HCT116 (cell line): ENCODE measurements around the gene DHRS2. TPM values are rescaled to one million over a fixed set of nuclear protein-coding genes. Genes with fewer than 3 reads are reported as not detected.

Experiments
- ATAC-seq: fragments of 200-7000 bp; cut with Tn5 transposase; 2 replicates; pipeline ENCODE4 v1.9.1; 2020; ENCODE audit warnings: mild to moderate bottlenecking, moderate library complexity
- BruUV-seq: library from RNA; stranded (reverse); fragments of 400-500 nt; replicated peaks from 2 replicates; lab custom pipeline; 2021; lab: Mats Ljungman, UMichigan
- CTCF ChIA-PET: fragments of 300-600 bp; sonication (Branson Sonifier 250); formaldehyde crosslinking; loops from one replicate; lab custom pipeline; 2021; ENCODE audit warnings: antibody characterized with exemption; lab: Charles Lee
- POLR2A ChIA-PET: fragments of 300-600, 350-600 bp; sonication (Branson Sonifier 250); formaldehyde crosslinking; loops from one replicate; lab custom pipeline; 2021; ENCODE audit warnings: antibody characterized with exemption; lab: Charles Lee
- RAD21 ChIA-PET, 2 experiments: fragments of 300-600 bp; sonication (Branson Sonifier 250); formaldehyde crosslinking; loops; one replicate each; lab custom pipeline; 2023; ENCODE audit warnings: low total read pairs in 2 of 2; ENCODE audit not compliant: uncharacterized antibody in 2 of 2, unreplicated experiment in 2 of 2, low non-redundant PET in 1 of 2; lab: Charles Lee
- DNase-seq: peaks from one replicate; pipeline ENCODE4 v3.0.0-alpha.2; 2010; ENCODE audit warnings: low read depth, low spot score
- H2AFZ ChIP-seq: fragments of 200-600 bp; shearing (Covaris generic), sonication (generic); 2 replicates; pipeline ENCODE4 v1.6.1; 2017; ENCODE audit warnings: low read depth, mixed run types, mixed read lengths, antibody characterized with exemption, low read length; ENCODE audit not compliant: poor library complexity, severe bottlenecking
- H3K27ac ChIP-seq: 2 replicates; pipeline ENCODE4 v1.5.1; 2012; ENCODE audit warnings: low read depth, low read length
- H3K27me3 ChIP-seq: fragments of 200-600 bp; sonication (generic); 2 replicates; pipeline ENCODE4 v1.6.1; 2016; ENCODE audit warnings: mixed run types, low read length, mixed read lengths; ENCODE audit not compliant: insufficient read depth
- H3K36me3 ChIP-seq, 2 experiments: fragments of 200-500 bp in 1 of 2; fragments of 200-600 bp in 1 of 2; sonication (Bioruptor generic) in 1 of 2; sonication (generic) in 1 of 2; 2 replicates each; pipeline versions ENCODE4 v1.5.1 to v1.6.1; 2014 to 2016; ENCODE audit warnings: low read length in 2 of 2, inconsistent platforms in 1 of 2, mixed read lengths in 1 of 2, mixed run types in 1 of 2; ENCODE audit not compliant: insufficient read depth in 2 of 2, control insufficient read depth in 1 of 2
- H3K4me1 ChIP-seq, 2 experiments: fragments of 200-600 bp in 1 of 2; sonication (generic) in 1 of 2; 2 replicates each; pipeline versions ENCODE4 v1.5.1 to v1.6.1; 2012 to 2017; ENCODE audit warnings: low read length in 2 of 2, inconsistent platforms in 1 of 2, mild to moderate bottlenecking in 1 of 2, mixed read lengths in 1 of 2, mixed run types in 1 of 2, moderate library complexity in 1 of 2; ENCODE audit not compliant: insufficient read depth in 2 of 2, control insufficient read depth in 1 of 2
- H3K4me2 ChIP-seq: fragments of 200-600 bp; sonication (generic); 2 replicates; pipeline ENCODE4 v1.6.1; 2017; ENCODE audit warnings: mixed run types, low read length, mixed read lengths
- H3K4me3 ChIP-seq, 2 experiments: fragments of 200-600 bp in 1 of 2; sonication (generic) in 1 of 2; replicated peaks in 1 of 2; 2 replicates each; pipeline ENCODE4 v1.5.1; 2011 to 2016; ENCODE audit warnings: low read length in 2 of 2, control low read depth in 1 of 2, low read depth in 1 of 2, mild to moderate bottlenecking in 1 of 2, mixed read lengths in 1 of 2, mixed run types in 1 of 2
- H3K79me2 ChIP-seq: fragments of 200-600 bp; sonication (generic); 2 replicates; pipeline ENCODE4 v1.6.1; 2017; ENCODE audit warnings: mild to moderate bottlenecking, mixed run types, low read length, moderate library complexity, mixed read lengths; ENCODE audit not compliant: insufficient read depth
- H3K9ac ChIP-seq: fragments of 200-600 bp; sonication (generic); 2 replicates; pipeline ENCODE4 v1.6.1; 2016; ENCODE audit warnings: low read length, mixed read lengths
- H3K9me2 ChIP-seq: fragments of 200-600 bp; sonication (generic), shearing (Covaris generic); 2 replicates; pipeline ENCODE4 v1.6.1; 2017; ENCODE audit warnings: mixed run types, mild to moderate bottlenecking, moderate library complexity; ENCODE audit not compliant: insufficient read depth
- H3K9me3 ChIP-seq, 2 experiments: fragments of 200-500 bp in 1 of 2; fragments of 200-600 bp in 1 of 2; sonication (Bioruptor generic) in 1 of 2; sonication (generic) in 1 of 2; 2 replicates each; pipeline ENCODE4 v1.6.1; 2014 to 2017; ENCODE audit warnings: low read length in 2 of 2, mixed read lengths in 2 of 2, inconsistent platforms in 1 of 2, low read depth in 1 of 2, mild to moderate bottlenecking in 1 of 2, mixed run types in 1 of 2, moderate library complexity in 1 of 2; ENCODE audit not compliant: control insufficient read depth in 1 of 2, insufficient read depth in 1 of 2
- H4K20me1 ChIP-seq: fragments of 200-600 bp; sonication (generic), shearing (Covaris generic); 2 replicates; pipeline ENCODE4 v1.6.1; 2017; ENCODE audit warnings: mixed run types, mild to moderate bottlenecking, moderate library complexity; ENCODE audit not compliant: insufficient read depth
- ATF3 ChIP-seq: IDR thresholded peaks from 2 replicates; pipeline ENCODE4 v1.6.1; 2012
- CEBPB ChIP-seq: IDR thresholded peaks from 2 replicates; pipeline ENCODE4 v1.6.1; 2012; ENCODE audit warnings: low read depth
- CTCF ChIP-seq, 3 experiments: fragments of 200-600 bp in 1 of 3; sonication (generic) in 1 of 3; IDR thresholded peaks in 2 of 3; conservative IDR thresholded peaks in 1 of 3; 2 replicates each; pipeline ENCODE4 v1.5.1; 2012 to 2017; ENCODE audit warnings: low read depth in 2 of 3, low read length in 2 of 3, antibody characterized with exemption in 1 of 3, borderline replicate concordance in 1 of 3, control low read depth in 1 of 3, mild to moderate bottlenecking in 1 of 3, mixed read lengths in 1 of 3, mixed run types in 1 of 3, moderate library complexity in 1 of 3; ENCODE audit not compliant: insufficient read depth in 1 of 3
- EGR1 ChIP-seq: IDR thresholded peaks from 2 replicates; pipeline ENCODE4 v1.6.1; 2012; ENCODE audit warnings: low read depth
- EZH2 ChIP-seq: fragments of 200-600 bp; sonication (generic); IDR thresholded peaks from 2 replicates; pipeline ENCODE4 v1.6.1; 2017; ENCODE audit warnings: antibody characterized with exemption, mixed run types
- EZH2phosphoT487 ChIP-seq: fragments of 200-600 bp; IDR thresholded peaks from 2 replicates; pipeline ENCODE4 v1.6.1; 2018; ENCODE audit warnings: antibody characterized with exemption, borderline replicate concordance
- FOSL1 ChIP-seq: IDR thresholded peaks from 2 replicates; pipeline ENCODE4 v1.6.1; 2012; ENCODE audit warnings: low read depth
- JUND ChIP-seq: IDR thresholded peaks from 2 replicates; pipeline ENCODE4 v1.6.1; 2012
- POLR2A ChIP-seq: IDR thresholded peaks from 2 replicates; pipeline ENCODE4 v1.7.0; 2011; ENCODE audit warnings: borderline replicate concordance; ENCODE audit not compliant: insufficient read depth, insufficient read length; ENCODE audit errors: extremely low read depth
- RAD21 ChIP-seq: IDR thresholded peaks from 2 replicates; pipeline ENCODE4 v1.6.1; 2012; ENCODE audit warnings: low read depth, mild to moderate bottlenecking
- SIN3A ChIP-seq: IDR thresholded peaks from 2 replicates; pipeline ENCODE4 v1.6.1; 2012; ENCODE audit warnings: low read depth
- SP1 ChIP-seq: IDR thresholded peaks from 2 replicates; pipeline ENCODE4 v1.6.1; 2012; ENCODE audit warnings: low read depth
- SRF ChIP-seq: IDR thresholded peaks from 2 replicates; pipeline ENCODE4 v1.6.1; 2012; ENCODE audit warnings: low read depth
- TCF7L2 ChIP-seq: IDR thresholded peaks from 2 replicates; pipeline ENCODE4 v1.7.0; 2011; ENCODE audit warnings: borderline replicate concordance, inconsistent platforms; ENCODE audit not compliant: insufficient read depth, insufficient read length; ENCODE audit errors: extremely low read depth
- YY1 ChIP-seq: IDR thresholded peaks from 2 replicates; pipeline ENCODE4 v1.6.1; 2011; ENCODE audit warnings: low read length, low read depth, moderate library complexity, mild to moderate bottlenecking; ENCODE audit not compliant: insufficient replicate concordance; ENCODE audit errors: extremely low read depth
- ZFX ChIP-seq: fragments of 450-650 bp; IDR thresholded peaks from 2 replicates; pipeline ENCODE4 v1.6.1; 2017
- ZNF274 ChIP-seq: fragments of 200-500 bp; sonication (Bioruptor generic); IDR thresholded peaks from 2 replicates; pipeline ENCODE4 v1.6.1; 2014; ENCODE audit warnings: mild to moderate bottlenecking, low read depth, low read length, inconsistent platforms
- intact Hi-C: fragments of 100-400 bp; cut with micrococcal nuclease; formaldehyde crosslinking; loops from 2 replicates; pipeline ENCODE4 v1.10.0; 2022
- total RNA-seq: library from RNA; stranded (reverse); gene quantifications from one replicate; pipeline ENCODE4 v1.2.1, GENCODE V29; 2021; ENCODE audit not compliant: unreplicated experiment
- TF ChIP-seq, protein P1 (sequence below): IDR thresholded peaks from 2 replicates; pipeline ENCODE4 v1.6.1; 2012

DHRS2 gene
- total RNA-seq, 1 experiment from 2014 or later = 10.0 TPM

DNA sequence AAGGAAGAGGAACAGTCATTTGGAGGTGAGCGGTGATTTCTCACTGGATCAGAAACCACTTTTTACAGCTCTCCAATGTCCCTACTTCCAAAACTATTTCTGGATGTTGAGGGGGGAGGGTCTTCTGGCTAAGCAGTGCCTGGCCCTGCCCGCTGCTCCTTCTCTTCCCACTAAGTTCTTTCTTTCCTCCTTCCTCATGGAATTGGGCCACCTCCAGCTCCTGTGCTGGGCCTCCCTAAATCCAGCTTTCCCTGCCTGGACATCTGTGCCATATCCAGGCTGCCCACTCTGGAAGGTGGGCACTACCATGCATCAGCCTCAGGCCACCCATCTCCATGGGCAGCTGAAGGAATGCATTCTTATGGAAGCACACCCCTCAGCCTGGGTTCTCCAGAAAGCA lies 11.5 kb downstream of the DHRS2 start:
- H3K9me2 ChIP-seq = no peaks in the 10 kb centered on the region
- RAD21 ChIA-PET = no interaction called here
- H3K27me3 ChIP-seq = no peaks in the 10 kb centered on the region
- no peak overlapping the region for H3K4me3 ChIP-seq
- H3K36me3 ChIP-seq = no peaks in the 10 kb centered on the region
- H3K9ac ChIP-seq = no peak overlapping the region
- ATAC-seq = no peak
- intact Hi-C loops = no loop called here
- H3K27ac ChIP-seq = no peak overlapping the region
- TF ChIP-seq YY1 = no peak
- no peak for TF ChIP-seq RAD21
- no peak for TF ChIP-seq EGR1
- no peak for TF ChIP-seq EZH2phosphoT487
- no peak for TF ChIP-seq SRF
- TF ChIP-seq, protein P1, sequence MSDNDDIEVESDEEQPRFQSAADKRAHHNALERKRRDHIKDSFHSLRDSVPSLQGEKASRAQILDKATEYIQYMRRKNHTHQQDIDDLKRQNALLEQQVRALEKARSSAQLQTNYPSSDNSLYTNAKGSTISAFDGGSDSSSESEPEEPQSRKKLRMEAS = no peak
- TF ChIP-seq EZH2 = no peak
- no peak for TF ChIP-seq JUND
- TF ChIP-seq ATF3 = no peak
- no peak for TF ChIP-seq CEBPB
- TF ChIP-seq FOSL1 = no peak
- TF ChIP-seq SP1 = no peak
- TF ChIP-seq TCF7L2 = no peak
- no peak for TF ChIP-seq ZFX
- no peak for TF ChIP-seq POLR2A
- TF ChIP-seq SIN3A = no peak
- no peak for TF ChIP-seq CTCF (IDR thresholded peaks at IDR 0.05 in 2 of 3, conservative IDR thresholded peaks at IDR 0.05 in 1 of 3; ENCODE audit: borderline replicate concordance in 1 of 3, insufficient read depth in 1 of 3, low read depth in 2 of 3, low read length in 2 of 3)
- no peak for TF ChIP-seq ZNF274
- CTCF ChIA-PET = interaction anchor here (0.7 kb wide), 1 partner anchor 16 kb away, joined by 4 read pairs; no protein-coding TSS in a partner anchor
- peak overlapping the region; percentile 30 for H3K4me2 ChIP-seq
- no peak overlapping the region for H2AFZ ChIP-seq
- no peaks in the 10 kb centered on the region for H4K20me1 ChIP-seq
- DNase-seq = no peak
- no peaks in the 10 kb centered on the region for H3K9me3 ChIP-seq
- POLR2A ChIA-PET = no interaction called here
- H3K4me1 ChIP-seq = peaks cover 4 to 14% of the 10 kb centered on the region in 2 experiments; a peak in 2 of 4 replicates
- H3K79me2 ChIP-seq = no peaks in the 10 kb centered on the region
- BruUV-seq = no TSS peak
